HepG2 (cell line): ENCODE results near the gene PDILT. TPM values are rescaled to one million over a fixed set of nuclear protein-coding genes. Genes with fewer than 3 reads are reported as not detected.
A peak's percentile ranks its signal among the peaks of the same experiment; 100 is the strongest.

ENCODE experiments used
- ATAC-seq: fragments of 200-7000 bp; cut with Tn5 transposase; 3 replicates; pipeline ENCODE4 v1.9.1; 2020; ENCODE audit warnings: mild to moderate bottlenecking, moderate library complexity
- BruUV-seq: library from RNA; stranded (reverse); fragments of 400-500 nt; replicated peaks from 2 replicates; lab custom pipeline; 2021; lab: Mats Ljungman, UMichigan
- CTCF ChIA-PET: fragments of 300-600 bp; formaldehyde crosslinking; extraction: SDS; loops from one replicate; lab custom pipeline; 2021; ENCODE audit warnings: low total read pairs, inconsistent platforms, low intra/inter-chr PET ratio; lab: Yijun Ruan, JAX
- POLR2A ChIA-PET: fragments of 350-600 bp; sonication (Branson Sonifier 250); formaldehyde crosslinking; loops from one replicate; lab custom pipeline; 2020; ENCODE audit warnings: antibody characterized with exemption, inconsistent platforms; lab: Yijun Ruan, JAX
- DNase-seq: peaks from one replicate; pipeline ENCODE4 v3.0.0-alpha.2; 2015; ENCODE audit warnings: low spot score
- FAIRE-seq: peaks from 3 replicates; lab custom pipeline; 2011; peaks lifted over from hg19 to GRCh38; lab: Jason Lieb, UNC
- H2AFZ ChIP-seq: one replicate; pipeline ENCODE4 v1.6.1; 2011; ENCODE audit warnings: low read length, inconsistent platforms
- H3K27ac ChIP-seq: fragments of 300-600 bp; 3 replicates; pipeline ENCODE4 v1.8.0; 2011; ENCODE audit warnings: mixed run types, mild to moderate bottlenecking, mixed read lengths, low read length, inconsistent platforms; ENCODE audit not compliant: insufficient read depth; ENCODE audit errors: extremely low read length
- H3K27me3 ChIP-seq, 2 experiments: fragments of 200-600 bp in 1 of 2; 2 replicates in 1 of 2; 3 replicates in 1 of 2; pipeline versions ENCODE4 v1.6.0 to v1.8.0; 2011; ENCODE audit warnings: low read length in 2 of 2, mild to moderate bottlenecking in 2 of 2, moderate library complexity in 2 of 2, inconsistent platforms in 1 of 2; ENCODE audit not compliant: insufficient read depth in 2 of 2, control insufficient read depth in 1 of 2
- H3K36me3 ChIP-seq, 2 experiments: fragments of 200-600 bp in 1 of 2; replicated peaks in 1 of 2; 2 replicates in 1 of 2; 3 replicates in 1 of 2; pipeline versions ENCODE4 v1.5.1 to v1.8.0; 2011; ENCODE audit warnings: low read length in 2 of 2, inconsistent platforms in 1 of 2; ENCODE audit not compliant: insufficient read depth in 2 of 2, control insufficient read depth in 1 of 2
- H3K4me1 ChIP-seq: 2 replicates; pipeline ENCODE4 v1.5.1; 2012; ENCODE audit warnings: low read length, inconsistent platforms; ENCODE audit not compliant: insufficient read depth
- H3K4me2 ChIP-seq: 2 replicates; pipeline ENCODE4 v1.6.0; 2011; ENCODE audit warnings: low read depth, low read length, inconsistent platforms
- H3K4me3 ChIP-seq, 3 experiments: fragments of 200-600 bp in 1 of 3; sonication (generic), shearing (Covaris generic) in 1 of 3; replicated peaks in 1 of 3; 2 replicates each; pipeline ENCODE4 v1.5.1; 2011 to 2016; ENCODE audit warnings: low read length in 3 of 3, inconsistent platforms in 2 of 3, low read depth in 2 of 3, mild to moderate bottlenecking in 2 of 3, control low read depth in 1 of 3, mixed read lengths in 1 of 3; ENCODE audit not compliant: insufficient read depth in 1 of 3
- H3K79me2 ChIP-seq: one replicate; pipeline ENCODE4 v1.6.1; 2011; ENCODE audit warnings: low read length, inconsistent platforms; ENCODE audit not compliant: insufficient read depth
- H3K9ac ChIP-seq: 2 replicates; pipeline ENCODE4 v1.6.0; 2011; ENCODE audit warnings: mild to moderate bottlenecking, low read depth, low read length, inconsistent platforms; ENCODE audit not compliant: insufficient read depth
- H3K9me3 ChIP-seq: 2 replicates; pipeline ENCODE4 v1.5.1; 2012; ENCODE audit warnings: mild to moderate bottlenecking, low read length
- H4K20me1 ChIP-seq: 2 replicates; pipeline ENCODE4 v1.6.0; 2011; ENCODE audit warnings: inconsistent platforms, mild to moderate bottlenecking, low read length, moderate library complexity; ENCODE audit not compliant: insufficient read depth
- CCAR2 ChIP-seq: fragments of 200-400 bp; formaldehyde crosslinking; optimal IDR thresholded peaks from 2 replicates; pipeline ENCODE3; 2018; ENCODE audit warnings: low read depth, mild to moderate bottlenecking, low read length, moderate library complexity
- EP300 ChIP-seq, 3 experiments: sonication (generic) in 1 of 3; formaldehyde crosslinking in 1 of 3; IDR thresholded peaks; 2 replicates each; pipeline versions ENCODE4 v1.5.1 to v1.6.1; 2011 to 2020; ENCODE audit warnings: low read depth in 2 of 3, low read length in 2 of 3, borderline replicate concordance in 1 of 3, improper control_type of control experiment in 1 of 3, mild to moderate bottlenecking in 1 of 3, missing genetic modification reagents in 1 of 3, moderate library complexity in 1 of 3
- SMARCE1 ChIP-seq: fragments of 450-650 bp; IDR thresholded peaks from 2 replicates; pipeline ENCODE4 v1.6.1; 2017; ENCODE audit warnings: borderline replicate concordance
- SP5 ChIP-seq: IDR thresholded peaks from 2 replicates; pipeline ENCODE4 v1.6.1; 2016; ENCODE audit warnings: low read depth, borderline replicate concordance
- ZNF10 ChIP-seq: sonication (generic); formaldehyde crosslinking; IDR thresholded peaks from 2 replicates; pipeline ENCODE4 v1.4.0; 2020; ENCODE audit warnings: mild to moderate bottlenecking, low read depth, missing genetic modification reagents, borderline replicate concordance
- ZNF121 ChIP-seq: sonication (generic); formaldehyde crosslinking; IDR thresholded peaks from 2 replicates; pipeline ENCODE4 v1.5.0; 2020; ENCODE audit warnings: mild to moderate bottlenecking, missing genetic modification reagents
- ZNF781 ChIP-seq: sonication (generic); formaldehyde crosslinking; IDR thresholded peaks from 2 replicates; pipeline ENCODE4 v1.5.1; 2020; ENCODE audit warnings: borderline replicate concordance, mild to moderate bottlenecking, missing genetic modification reagents; ENCODE audit errors: not compliant biosample characterization
- WGBS: methylation state at CpG from one replicate; pipeline ENCODE4 v1.1.6; 2017; ENCODE audit warnings: low lambda C conversion rate; 5-methylcytosine and 5-hydroxymethylcytosine counted together
- in situ Hi-C: cut with HindIII; loops from 2 replicates; pipeline ENCODE4 v1.10.0; 2017; ENCODE audit warnings: low pct_unique_long_range_greater_than_20kb; ENCODE audit not compliant: extremely low pct_ligation_motif_present
- intact Hi-C: fragments of 100-400 bp; cut with micrococcal nuclease; formaldehyde crosslinking; loops from one replicate; pipeline ENCODE4 v1.10.0; 2022; ENCODE audit not compliant: unreplicated experiment
- polyA plus RNA-seq, 8 experiments: library from polyadenylated mRNA; depleted of rRNA in 3 of 8; stranded (reverse) in 7 of 8; unstranded in 1 of 8; fragments of >200 nt; fragmentation: Illumina TruSeq in 4 of 8; extraction: Trizol in 4 of 8; gene quantifications; 2 replicates each; pipeline versions ENCODE4 v1.2.1 to v1.2.3, GENCODE V29; 2011 to 2016; ENCODE audit warnings: low read depth in 4 of 8, missing spikeins in 1 of 8, mixed read lengths in 1 of 8; ENCODE audit not compliant: insufficient read depth in 1 of 8
- total RNA-seq, 5 experiments: library from RNA; depleted of rRNA; stranded (reverse); fragments of >200 nt; fragmentation: Illumina TruSeq; extraction: Trizol; gene quantifications; 2 replicates each; pipeline ENCODE4 v1.2.3, GENCODE V29; 2016; ENCODE audit warnings: low read depth in 1 of 5
- TF ChIP-seq, protein P1 (sequence below): sonication (generic); formaldehyde crosslinking; IDR thresholded peaks from 2 replicates; pipeline ENCODE4 v1.5.0; 2020; ENCODE audit warnings: missing genetic modification reagents, mild to moderate bottlenecking, borderline replicate concordance
- TF ChIP-seq, protein P2 (sequence below): IDR thresholded peaks from 2 replicates; pipeline ENCODE4 v1.6.1; 2016; ENCODE audit warnings: missing compliant biosample characterization, missing genetic modification reagents, borderline replicate concordance
- TF ChIP-seq, protein P3 (sequence below): IDR thresholded peaks from 2 replicates; pipeline ENCODE4 v1.6.1; 2012; ENCODE audit warnings: low read length, improper control_type of control experiment

PDILT gene
- total and polyA plus RNA-seq, 2 of the 13 experiments (the other 11 are each of a cell fraction or from before 2014, with no cell fraction given): not detected

DNA sequence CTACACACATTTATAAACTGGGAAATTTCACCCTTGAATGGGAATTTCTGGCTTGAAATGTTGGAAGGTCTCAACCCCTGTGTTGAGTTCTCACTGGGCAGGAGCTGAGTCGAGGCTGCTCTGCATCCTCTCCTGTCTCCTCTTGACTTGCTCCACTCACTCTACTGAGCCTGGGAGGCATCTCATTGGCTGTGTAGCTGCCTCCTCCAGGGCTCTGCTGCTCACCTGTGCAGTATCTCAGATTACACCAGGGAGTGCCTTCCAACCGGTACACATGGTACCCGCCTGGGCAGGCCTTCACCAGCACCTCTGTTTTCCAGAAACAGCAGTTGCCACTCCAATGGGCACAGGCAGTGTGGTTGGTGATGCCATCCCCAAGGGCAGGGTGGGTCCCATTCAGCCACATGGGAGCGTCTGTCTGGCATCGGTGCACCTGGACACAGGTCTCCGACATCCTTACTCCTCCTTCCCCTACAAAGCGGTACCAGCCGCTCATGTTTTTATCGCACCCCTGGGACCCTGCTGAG is 80.9 kb downstream of the PDILT start:
- H3K79me2 ChIP-seq: no peaks in the 10 kb centered on the region
- in situ Hi-C loops (loop anchor here (25.0 kb wide), 1 partner anchor 736 kb away; no protein-coding TSS in a partner anchor), intact Hi-C loops (no loop called here)
- no peak overlapping the region for H2AFZ ChIP-seq
- peaks cover 27% of the 10 kb centered on the region for H3K4me1 ChIP-seq
- no peak overlapping the region for H3K27ac ChIP-seq
- H3K9ac ChIP-seq: no peak overlapping the region
- BruUV-seq: no TSS peak
- H3K9me3 ChIP-seq: no peaks in the 10 kb centered on the region
- TF ChIP-seq ZNF121 (CRISPR knock-in tag) (no peak), CCAR2 (no peak)
- TF ChIP-seq, protein P1, sequence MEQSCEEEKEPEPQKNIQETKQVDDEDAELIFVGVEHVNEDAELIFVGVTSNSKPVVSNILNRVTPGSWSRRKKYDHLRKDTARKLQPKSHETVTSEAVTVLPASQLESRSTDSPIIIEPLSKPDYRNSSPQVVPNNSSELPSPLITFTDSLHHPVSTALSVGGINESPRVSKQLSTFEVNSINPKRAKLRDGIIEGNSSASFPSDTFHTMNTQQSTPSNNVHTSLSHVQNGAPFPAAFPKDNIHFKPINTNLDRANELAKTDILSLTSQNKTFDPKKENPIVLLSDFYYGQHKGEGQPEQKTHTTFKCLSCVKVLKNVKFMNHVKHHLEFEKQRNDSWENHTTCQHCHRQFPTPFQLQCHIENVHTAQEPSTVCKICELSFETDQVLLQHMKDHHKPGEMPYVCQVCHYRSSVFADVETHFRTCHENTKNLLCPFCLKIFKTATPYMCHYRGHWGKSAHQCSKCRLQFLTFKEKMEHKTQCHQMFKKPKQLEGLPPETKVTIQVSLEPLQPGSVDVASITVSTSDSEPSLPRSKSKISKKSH: 0 out of 2 replicates have a peak, but pooled peaks have one; percentile 41
- CTCF ChIA-PET: no interaction called here
- H3K4me2 ChIP-seq: no peak overlapping the region
- no peaks in the 10 kb centered on the region; a peak in 1 of 5 replicates for H3K27me3 ChIP-seq
- DNase-seq (no peak), ATAC-seq (no peak), FAIRE-seq (no peak)
- H4K20me1 ChIP-seq: no peaks in the 10 kb centered on the region
- no peaks in the 10 kb centered on the region for H3K36me3 ChIP-seq
- POLR2A ChIA-PET: no interaction called here
- H3K4me3 ChIP-seq: no peak overlapping the region
- 66% methylated on average over 9 of the region's 9 CpGs for WGBS

DNA sequence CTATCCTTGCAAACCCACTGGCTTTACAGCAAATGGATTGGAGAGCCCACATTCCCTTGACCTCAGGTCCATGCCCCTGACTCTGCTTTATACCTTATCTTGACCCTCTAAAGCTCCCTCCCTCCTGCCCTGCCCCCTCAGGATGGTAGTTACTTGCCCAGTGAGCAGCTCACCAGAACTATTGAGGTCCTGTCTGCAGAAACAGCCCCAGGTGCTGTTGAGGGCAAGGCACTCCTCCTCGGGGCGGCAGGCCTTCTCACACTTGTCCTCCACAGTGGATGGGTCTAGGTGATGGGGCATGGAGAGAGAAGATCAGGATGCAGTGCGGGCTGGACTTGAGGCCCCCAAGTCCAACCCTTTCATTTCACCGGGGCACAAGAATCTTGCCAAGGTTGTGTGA is 81.8 kb downstream of the PDILT start:
- BruUV-seq: no TSS peak
- CTCF ChIA-PET: no interaction called here
- WGBS: 4% methylated on average over 4 of the region's 4 CpGs

More for the DNA sequence above, 81.8 kb downstream of the PDILT start:
- H3K4me2 ChIP-seq: no peak overlapping the region
- no peak overlapping the region for H3K4me3 ChIP-seq
- intact Hi-C loops: no loop called here
- TF ChIP-seq, protein P2, sequence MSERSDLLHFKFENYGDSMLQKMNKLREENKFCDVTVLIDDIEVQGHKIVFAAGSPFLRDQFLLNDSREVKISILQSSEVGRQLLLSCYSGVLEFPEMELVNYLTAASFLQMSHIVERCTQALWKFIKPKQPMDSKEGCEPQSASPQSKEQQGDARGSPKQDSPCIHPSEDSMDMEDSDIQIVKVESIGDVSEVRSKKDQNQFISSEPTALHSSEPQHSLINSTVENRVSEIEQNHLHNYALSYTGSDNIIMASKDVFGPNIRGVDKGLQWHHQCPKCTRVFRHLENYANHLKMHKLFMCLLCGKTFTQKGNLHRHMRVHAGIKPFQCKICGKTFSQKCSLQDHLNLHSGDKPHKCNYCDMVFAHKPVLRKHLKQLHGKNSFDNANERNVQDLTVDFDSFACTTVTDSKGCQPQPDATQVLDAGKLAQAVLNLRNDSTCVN (CRISPR knock-in tag): no peak
- TF ChIP-seq ZNF10 (CRISPR knock-in tag) (no peak), SMARCE1 (no peak), ZNF121 (CRISPR knock-in tag) (no peak), ZNF781 (CRISPR knock-in tag) (no peak), SP5 (CRISPR knock-in tag) (no peak), EP300 (IDR thresholded peaks at IDR 0.05; ENCODE audit: low read depth in 2 of 2, low read length in 2 of 2) (no peak), EP300 (CRISPR knock-in tag; IDR thresholded peaks at IDR 0.05; ENCODE audit: borderline replicate concordance) (no peak)
- TF ChIP-seq, protein P3, sequence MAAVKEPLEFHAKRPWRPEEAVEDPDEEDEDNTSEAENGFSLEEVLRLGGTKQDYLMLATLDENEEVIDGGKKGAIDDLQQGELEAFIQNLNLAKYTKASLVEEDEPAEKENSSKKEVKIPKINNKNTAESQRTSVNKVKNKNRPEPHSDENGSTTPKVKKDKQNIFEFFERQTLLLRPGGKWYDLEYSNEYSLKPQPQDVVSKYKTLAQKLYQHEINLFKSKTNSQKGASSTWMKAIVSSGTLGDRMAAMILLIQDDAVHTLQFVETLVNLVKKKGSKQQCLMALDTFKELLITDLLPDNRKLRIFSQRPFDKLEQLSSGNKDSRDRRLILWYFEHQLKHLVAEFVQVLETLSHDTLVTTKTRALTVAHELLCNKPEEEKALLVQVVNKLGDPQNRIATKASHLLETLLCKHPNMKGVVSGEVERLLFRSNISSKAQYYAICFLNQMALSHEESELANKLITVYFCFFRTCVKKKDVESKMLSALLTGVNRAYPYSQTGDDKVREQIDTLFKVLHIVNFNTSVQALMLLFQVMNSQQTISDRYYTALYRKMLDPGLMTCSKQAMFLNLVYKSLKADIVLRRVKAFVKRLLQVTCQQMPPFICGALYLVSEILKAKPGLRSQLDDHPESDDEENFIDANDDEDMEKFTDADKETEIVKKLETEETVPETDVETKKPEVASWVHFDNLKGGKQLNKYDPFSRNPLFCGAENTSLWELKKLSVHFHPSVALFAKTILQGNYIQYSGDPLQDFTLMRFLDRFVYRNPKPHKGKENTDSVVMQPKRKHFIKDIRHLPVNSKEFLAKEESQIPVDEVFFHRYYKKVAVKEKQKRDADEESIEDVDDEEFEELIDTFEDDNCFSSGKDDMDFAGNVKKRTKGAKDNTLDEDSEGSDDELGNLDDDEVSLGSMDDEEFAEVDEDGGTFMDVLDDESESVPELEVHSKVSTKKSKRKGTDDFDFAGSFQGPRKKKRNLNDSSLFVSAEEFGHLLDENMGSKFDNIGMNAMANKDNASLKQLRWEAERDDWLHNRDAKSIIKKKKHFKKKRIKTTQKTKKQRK: no peak
- H3K79me2 ChIP-seq: no peaks in the 10 kb centered on the region
- no peak for ATAC-seq
- POLR2A ChIA-PET: no interaction called here
- no peak overlapping the region for H2AFZ ChIP-seq
- H3K9ac ChIP-seq: no peak overlapping the region
- H3K27me3 ChIP-seq: no peaks in the 10 kb centered on the region; a peak in 2 of 5 replicates
- H3K9me3 ChIP-seq: no peaks in the 10 kb centered on the region
- H3K4me1 ChIP-seq: peaks cover 18% of the 10 kb centered on the region
- no peak for FAIRE-seq
- in situ Hi-C loops: loop anchor here (25.0 kb wide), 1 partner anchor 735 kb away; no protein-coding TSS in a partner anchor
- H3K27ac ChIP-seq: no peak overlapping the region
- no peak for DNase-seq
- H3K36me3 ChIP-seq: no peaks in the 10 kb centered on the region
- H4K20me1 ChIP-seq: no peaks in the 10 kb centered on the region
